Articular chondrocyte of knee joint (primary cell): ENCODE results near the gene TMEM234. TPM values are rescaled to one million over a fixed set of nuclear protein-coding genes. Genes with fewer than 3 reads are reported as not detected.

Experiments
- small RNA-seq: library from RNA; depleted of rRNA; stranded (forward); fragments of <200 nt; gene quantifications from one replicate; pipeline ENCODE3, GENCODE V24; 2012
- total RNA-seq: library from RNA; depleted of rRNA; stranded (reverse); fragments of >200 nt; gene quantifications from 2 replicates; pipeline ENCODE4 v1.2.3, GENCODE V29; 2012

TMEM234 gene
- total RNA-seq, result 19.5 and 23.3 TPM in 2 replicates

DNA sequence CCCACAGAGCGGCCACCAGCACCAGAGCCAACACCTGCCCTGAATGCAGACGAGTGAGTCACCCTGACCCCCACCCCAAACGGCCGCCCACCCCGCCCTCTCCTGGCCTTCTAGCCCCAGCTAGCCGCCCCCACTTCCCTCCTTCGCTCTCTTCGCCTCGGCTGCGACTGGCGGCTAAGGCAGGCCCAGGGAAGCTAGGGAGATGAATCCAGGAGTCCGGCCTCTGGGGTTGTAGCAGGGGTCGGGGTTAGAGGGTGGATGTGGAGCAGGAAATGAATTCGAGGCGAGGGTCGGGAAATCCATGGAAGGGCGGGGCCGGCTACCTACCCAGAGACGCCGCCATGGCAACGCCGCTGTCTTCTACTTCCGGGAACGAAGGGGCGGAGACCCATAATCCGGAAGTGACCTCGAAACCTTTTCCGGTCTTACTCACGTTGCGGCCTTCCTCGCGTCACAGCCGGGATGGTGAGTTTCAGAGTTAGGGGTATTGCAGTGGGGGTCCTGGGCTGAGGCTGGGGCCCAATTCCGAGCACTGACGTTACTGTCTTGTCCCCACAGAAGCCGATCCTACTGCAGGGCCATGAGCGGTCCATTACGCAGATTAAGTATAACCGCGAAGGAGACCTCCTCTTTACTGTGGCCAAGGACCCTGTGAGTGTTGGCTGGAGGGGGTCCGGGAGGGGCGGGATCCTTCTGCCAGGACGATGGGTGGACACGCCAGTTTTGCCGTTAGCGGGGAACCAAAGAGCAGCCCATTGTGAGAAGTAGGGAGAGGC is at the start of gene TMEM234, which contains the start of gene EIF3I:
Gene TMEM234, minus strand, starts transcription at position 374 of the 776 bp plus-strand sequence. Its CDS starts 31 bp downstream, at position 343.
Gene EIF3I, plus strand, starts transcription at position 428 of the 776 bp plus-strand sequence. Its CDS starts 35 bp downstream, at position 463.

DNA sequence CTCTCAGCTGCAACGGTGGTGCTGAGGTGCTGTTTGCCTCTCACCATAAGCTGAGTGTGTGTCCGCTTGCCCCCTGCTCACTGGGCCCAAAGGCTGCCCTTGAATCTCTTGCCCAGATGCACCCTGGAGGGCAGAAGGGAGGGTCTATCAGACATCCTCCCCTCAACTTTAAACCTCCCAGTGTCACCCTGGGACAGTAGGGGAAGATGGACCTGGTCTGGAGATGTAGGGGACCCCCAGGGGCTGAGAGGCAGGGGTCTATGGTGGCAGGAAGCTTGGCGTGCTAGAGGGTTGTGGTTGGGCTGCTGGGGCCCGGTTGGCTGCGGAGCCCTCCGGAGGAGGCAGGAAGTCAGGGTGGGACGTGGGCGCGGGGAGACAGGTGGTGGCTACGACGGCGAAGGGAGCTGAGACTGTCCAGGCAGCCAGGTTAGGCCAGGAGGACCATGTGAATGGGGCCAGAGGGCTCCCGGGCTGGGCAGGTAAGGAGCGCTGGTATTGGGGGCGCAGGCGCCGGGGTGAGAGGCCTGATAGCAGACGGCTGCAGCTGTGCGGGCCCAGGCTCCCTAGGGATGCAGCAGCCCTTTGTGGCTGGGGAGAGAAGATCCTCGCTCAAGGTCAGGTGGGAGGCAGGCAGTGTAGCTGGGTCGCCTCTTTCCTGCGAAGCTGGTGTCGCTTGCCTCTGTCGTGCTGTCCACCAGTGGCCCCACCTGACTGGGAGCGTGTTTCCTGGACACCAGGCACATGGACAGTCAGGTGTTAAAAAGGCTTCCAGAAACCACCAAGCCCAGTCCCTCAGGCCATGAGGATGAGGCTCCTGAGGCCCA is 29.0 kb upstream of the TMEM234 start, which contains the start of gene LCK:
Gene LCK, plus strand, starts transcription at position 373 of the 824 bp plus-strand sequence. CDS start 23,065 bp downstream, outside the sequence.

DNA sequence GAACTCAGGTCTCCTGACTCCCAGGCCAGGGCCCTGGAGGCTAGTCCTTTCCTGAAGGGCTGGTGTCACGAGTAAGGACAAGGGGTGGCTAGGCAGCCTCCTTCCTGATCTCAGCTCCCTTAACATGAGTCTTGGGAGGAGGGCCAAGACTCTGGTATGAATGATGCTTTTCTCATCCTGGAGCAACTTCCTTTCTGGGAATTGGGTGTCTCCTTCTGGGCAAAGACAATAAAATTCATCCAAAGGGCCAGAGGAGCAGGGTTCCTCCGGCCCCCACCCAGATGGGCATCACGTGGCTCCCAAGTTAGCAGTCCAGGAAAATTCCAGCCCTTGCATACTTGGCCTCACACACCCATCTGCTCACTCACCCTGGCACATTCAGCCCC is 24.7 kb upstream of the TMEM234 start, which contains the start of gene FAM167B:
Gene FAM167B, plus strand, starts transcription at position 335 of the 386 bp plus-strand sequence. CDS start 200 bp downstream, outside the sequence.

DNA sequence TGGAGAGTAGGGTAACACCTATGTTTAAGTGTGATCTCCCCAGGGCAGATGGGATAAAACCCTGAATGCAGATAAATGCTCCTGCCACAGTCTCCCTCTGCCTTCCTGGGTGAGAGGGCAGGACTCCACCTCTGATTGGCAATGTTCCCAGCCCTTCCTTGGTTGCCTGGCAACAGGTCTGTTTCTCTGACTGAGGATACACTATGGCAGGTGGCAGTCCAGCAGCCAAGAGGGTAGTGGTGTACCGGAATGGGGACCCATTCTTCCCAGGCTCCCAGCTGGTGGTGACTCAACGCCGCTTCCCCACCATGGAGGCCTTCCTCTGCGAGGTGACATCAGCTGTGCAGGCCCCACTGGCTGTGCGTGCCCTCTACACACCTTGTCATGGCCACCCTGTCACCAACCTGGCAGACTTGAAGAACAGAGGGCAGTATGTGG is 13.2 kb downstream of the TMEM234 start, which contains the start of gene DCDC2B:
Gene DCDC2B, plus strand, starts transcription at position 199 of the 438 bp plus-strand sequence. Its CDS starts 5 bp downstream, at position 204.

GRCh38 chr1:32205401-32206370 is 16.5 kb downstream of the TMEM234 start, which contains the start of gene IQCC:
Gene IQCC, plus strand, starts transcription at chr1:32205671. Its CDS starts 11 bp downstream, at chr1:32205682.

DNA sequence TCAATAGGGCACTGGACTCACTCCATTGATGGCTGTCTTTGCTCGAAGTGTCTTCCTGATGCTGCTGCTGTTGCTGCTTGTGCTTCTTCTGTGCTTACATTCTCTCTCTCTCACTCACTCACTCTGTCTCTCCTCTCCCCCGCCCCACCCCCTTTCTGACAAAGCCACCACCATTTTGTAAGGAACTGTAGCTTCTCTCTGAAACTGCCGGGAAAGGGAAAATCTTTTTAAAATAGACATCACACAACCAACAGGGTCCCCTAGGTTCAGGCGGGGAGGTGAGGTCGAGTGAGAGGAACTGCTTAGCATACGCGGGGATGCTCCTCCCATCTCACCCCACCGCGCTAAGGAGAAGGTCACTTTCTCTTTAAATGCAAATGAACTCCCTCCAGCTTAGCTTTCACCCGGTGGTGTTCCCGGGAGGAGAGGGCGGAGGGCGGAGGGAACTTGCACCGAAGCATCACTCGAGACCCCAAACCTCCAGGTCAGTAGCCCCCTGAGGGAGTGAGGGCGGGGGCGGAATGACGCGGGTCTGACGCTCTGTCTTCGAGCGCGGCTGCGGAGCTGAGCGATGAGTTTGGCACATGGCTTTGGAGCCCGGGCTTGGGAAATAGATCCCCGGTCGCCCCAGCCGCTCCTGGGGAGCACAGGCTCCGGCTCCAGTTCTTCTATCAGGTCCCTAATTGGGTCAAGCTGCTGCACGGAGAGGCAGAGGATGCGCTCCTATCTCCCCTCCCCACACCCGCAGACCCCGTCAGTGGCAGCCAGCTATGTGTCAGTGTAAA is 21.7 kb downstream of the TMEM234 start, which contains the start of gene CCDC28B:
Gene CCDC28B, plus strand, starts transcription at position 370 of the 785 bp plus-strand sequence. CDS start 1,341 bp downstream, outside the sequence.

GRCh38 chr1:32179443-32180185 is 42.5 kb downstream of the TMEM234 start, which contains the start of gene TXLNA:
Gene TXLNA, plus strand, starts transcription at chr1:32179675. Its CDS starts 671 bp downstream, at chr1:32180346.

Small RNA genes lying within 50 kb of the gene (small RNA-seq; reads per million reads assigned to genes)
- gene RF00017, result not detected

Other genes with a start within 250 kb of the TMEM234 start
- gene KHDRBS1, start 208.5 kb downstream of the TMEM234 start, total RNA-seq, result 62.9 and 71.6 TPM in 2 replicates
- gene TMEM39B, start 149.4 kb downstream of the TMEM234 start, total RNA-seq, result 7.3 and 8.3 TPM in 2 replicates
- 70.7 and 73.0 TPM in 2 replicates for gene KPNA6, start 114.3 kb downstream of the TMEM234 start, total RNA-seq
- gene TXLNA, start 42.7 kb downstream of the TMEM234 start, total RNA-seq, result 126 and 129 TPM in 2 replicates
- gene CCDC28B, start 21.8 kb downstream of the TMEM234 start, total RNA-seq, result 6.8 and 8.4 TPM in 2 replicates
- gene IQCC, start 16.7 kb downstream of the TMEM234 start, total RNA-seq, result 1.2 and 1.7 TPM in 2 replicates
- gene DCDC2B, start 13.3 kb downstream of the TMEM234 start, total RNA-seq, result not detected in 2 replicates
- gene EIF3I, start 54 bp upstream of the TMEM234 start, total RNA-seq, result 261 and 313 TPM in 2 replicates
- gene FAM167B, start 24.9 kb upstream of the TMEM234 start, total RNA-seq, result 1.8 and 3.0 TPM in 2 replicates
- not detected in 2 replicates for gene LCK, start 28.9 kb upstream of the TMEM234 start, total RNA-seq
- gene HDAC1, start 69.7 kb upstream of the TMEM234 start, total RNA-seq, result 62.3 and 64.8 TPM in 2 replicates
- 10.1 and 10.2 TPM in 2 replicates for gene MARCKSL1, start 113.9 kb upstream of the TMEM234 start, total RNA-seq
- gene FAM229A, start 140.1 kb upstream of the TMEM234 start, total RNA-seq, result 1.1 and 1.8 TPM in 2 replicates
- gene TSSK3, start 140.2 kb upstream of the TMEM234 start, total RNA-seq, result 0.54 and 1.7 TPM in 2 replicates
- 53.4 and 55.7 TPM in 2 replicates for gene BSDC1, start 172.1 kb upstream of the TMEM234 start, total RNA-seq
- gene ZBTB8B, start 242.7 kb upstream of the TMEM234 start, total RNA-seq, result under 0.01 TPM in 2 replicates